HFF-Myc (cell line): ENCODE measurements around the gene CNNM1.

Source experiments
- DNase-seq: peaks from one replicate; pipeline ENCODE4 v3.0.0-alpha.2; 2011; ENCODE audit warnings: low read depth; ENCODE audit errors: extremely low read depth
- H3K4me3 ChIP-seq: replicated peaks from 2 replicates; pipeline ENCODE4 v1.5.1; 2011; ENCODE audit warnings: low read depth, mild to moderate bottlenecking, control low read depth, low read length
- TF ChIP-seq, protein P1 (sequence below): IDR thresholded peaks from 2 replicates; pipeline ENCODE4 v1.5.1; 2012; ENCODE audit warnings: mild to moderate bottlenecking, low read depth, low read length, control low read depth; ENCODE audit errors: missing control alignments

CNNM1 gene

DNA sequence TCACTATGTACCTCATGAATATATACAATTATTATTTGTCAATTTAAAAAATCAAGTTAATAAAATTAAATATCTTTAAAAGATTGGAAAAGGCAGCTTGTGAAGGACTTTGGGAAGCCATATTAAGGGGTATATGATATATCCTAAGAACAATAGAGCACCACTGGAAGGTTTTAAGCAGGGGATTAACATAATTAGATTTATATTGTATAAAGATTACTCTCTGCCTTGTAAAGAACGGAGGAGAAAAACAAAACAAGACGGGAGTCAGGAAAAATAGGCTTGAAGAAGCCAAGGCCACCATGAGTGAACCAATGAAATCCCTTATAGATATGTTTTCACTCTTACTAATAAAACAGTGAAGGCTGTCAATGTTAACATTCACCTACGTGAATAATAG lies 11.1 kb upstream of the CNNM1 start:
- no peak for DNase-seq

DNA sequence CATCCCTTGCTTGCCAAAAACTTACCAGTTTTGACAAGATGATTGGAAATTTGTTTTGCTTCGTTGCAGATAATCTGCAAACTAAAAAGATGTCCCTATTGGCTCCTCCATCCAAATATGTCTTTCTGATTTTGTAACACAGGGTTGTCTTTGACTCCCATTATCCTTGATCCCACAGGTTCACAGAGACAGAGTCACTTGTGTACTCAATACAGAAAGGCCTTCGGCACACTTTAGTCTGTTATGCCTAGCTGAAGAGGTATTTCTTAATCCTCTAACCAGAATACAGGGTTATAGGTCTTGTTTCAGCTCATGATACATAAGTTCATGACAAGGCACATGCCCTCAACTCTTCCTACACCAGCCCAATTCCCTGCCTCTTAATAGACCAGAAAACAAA lies 10.7 kb upstream of the CNNM1 start:
- TF ChIP-seq, protein P1, sequence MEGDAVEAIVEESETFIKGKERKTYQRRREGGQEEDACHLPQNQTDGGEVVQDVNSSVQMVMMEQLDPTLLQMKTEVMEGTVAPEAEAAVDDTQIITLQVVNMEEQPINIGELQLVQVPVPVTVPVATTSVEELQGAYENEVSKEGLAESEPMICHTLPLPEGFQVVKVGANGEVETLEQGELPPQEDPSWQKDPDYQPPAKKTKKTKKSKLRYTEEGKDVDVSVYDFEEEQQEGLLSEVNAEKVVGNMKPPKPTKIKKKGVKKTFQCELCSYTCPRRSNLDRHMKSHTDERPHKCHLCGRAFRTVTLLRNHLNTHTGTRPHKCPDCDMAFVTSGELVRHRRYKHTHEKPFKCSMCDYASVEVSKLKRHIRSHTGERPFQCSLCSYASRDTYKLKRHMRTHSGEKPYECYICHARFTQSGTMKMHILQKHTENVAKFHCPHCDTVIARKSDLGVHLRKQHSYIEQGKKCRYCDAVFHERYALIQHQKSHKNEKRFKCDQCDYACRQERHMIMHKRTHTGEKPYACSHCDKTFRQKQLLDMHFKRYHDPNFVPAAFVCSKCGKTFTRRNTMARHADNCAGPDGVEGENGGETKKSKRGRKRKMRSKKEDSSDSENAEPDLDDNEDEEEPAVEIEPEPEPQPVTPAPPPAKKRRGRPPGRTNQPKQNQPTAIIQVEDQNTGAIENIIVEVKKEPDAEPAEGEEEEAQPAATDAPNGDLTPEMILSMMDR, result no peak

More for the DNA sequence above, 11.1 kb upstream of the CNNM1 start:
- TF ChIP-seq, protein P1, result no peak
- no peak overlapping the region for H3K4me3 ChIP-seq

DNA sequence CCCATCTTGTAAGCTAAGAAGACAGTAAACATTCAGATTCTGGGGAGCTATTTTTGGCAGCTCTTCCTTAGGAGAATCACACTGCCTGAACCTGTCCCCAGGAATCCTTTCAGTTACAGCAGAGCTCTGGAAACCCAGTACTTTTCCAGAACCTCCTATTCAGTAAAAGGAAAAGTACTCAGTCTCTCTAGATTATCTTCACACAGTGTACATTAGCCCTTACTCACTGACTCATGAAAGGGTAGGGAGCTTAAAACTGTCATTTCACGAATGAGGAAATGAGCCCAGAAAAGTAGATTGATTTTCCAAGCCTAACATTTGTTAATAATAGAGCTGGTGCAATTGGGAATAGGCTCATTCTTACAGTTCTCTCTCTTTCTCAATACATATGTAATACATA lies 3.9 kb upstream of the CNNM1 start:
- TF ChIP-seq, protein P1, result no peak
- H3K4me3 ChIP-seq, result no peak overlapping the region
- DNase-seq, result no peak

More for the DNA sequence above, 10.7 kb upstream of the CNNM1 start:
- H3K4me3 ChIP-seq, result no peak overlapping the region
- DNase-seq, result no peak

DNA sequence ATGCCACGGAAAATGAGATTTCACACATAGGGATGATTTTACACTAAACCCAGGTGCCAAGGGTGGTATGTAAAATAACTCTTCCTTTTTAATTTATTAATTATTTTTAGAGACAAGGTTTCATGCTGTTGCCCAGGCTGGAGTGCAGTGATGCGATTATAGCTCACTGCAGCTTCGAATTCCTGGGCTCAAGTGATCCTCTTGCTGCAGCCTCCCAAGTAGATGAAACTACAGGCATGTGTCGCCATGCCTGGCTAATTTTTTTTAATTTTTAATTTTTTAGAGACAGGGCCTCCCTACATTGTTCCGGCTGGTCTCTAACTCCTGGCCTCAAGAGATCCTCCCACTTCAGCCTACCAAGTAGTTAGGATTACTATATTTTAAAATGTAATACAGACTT lies 2.3 kb upstream of the CNNM1 start:
- TF ChIP-seq, protein P1, result no peak
- DNase-seq, result no peak
- no peak overlapping the region for H3K4me3 ChIP-seq

DNA sequence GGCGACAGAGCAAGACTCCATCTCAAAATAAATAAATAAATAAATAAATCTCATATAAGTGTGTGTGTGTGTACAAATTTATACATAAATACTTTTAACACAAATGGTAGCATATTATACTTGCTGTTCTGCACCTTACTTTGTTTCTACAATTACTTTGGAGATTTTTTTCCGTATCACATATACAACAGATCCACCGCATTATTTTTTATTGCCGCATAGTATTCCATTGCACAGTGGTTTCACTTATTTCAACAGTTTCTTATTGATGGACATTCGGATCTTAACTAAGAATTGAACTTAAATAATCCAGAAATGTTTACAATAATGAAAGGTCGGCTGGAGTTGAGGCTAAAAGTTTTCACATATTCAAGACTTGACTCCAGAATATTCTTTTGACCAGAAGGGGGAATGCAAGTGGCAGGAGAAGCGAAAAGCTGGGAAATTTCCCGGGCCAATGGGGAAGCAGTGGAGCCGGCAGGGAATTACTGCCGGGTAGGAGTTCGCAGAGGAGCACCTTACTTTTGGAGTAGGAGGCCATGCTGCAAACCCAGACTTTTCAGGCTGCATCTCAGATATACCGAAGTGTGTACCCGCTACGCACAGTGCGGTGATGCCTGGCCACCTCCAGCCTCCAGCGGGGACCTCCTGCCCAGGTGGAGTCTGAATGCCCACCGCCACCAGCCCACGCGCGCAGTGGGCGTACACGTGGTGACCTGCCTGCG lies 415 bp upstream of the CNNM1 start:
- DNase-seq, result no peak
- TF ChIP-seq, protein P1, result no peak
- peak overlapping the region; percentile 71 for H3K4me3 ChIP-seq

DNA sequence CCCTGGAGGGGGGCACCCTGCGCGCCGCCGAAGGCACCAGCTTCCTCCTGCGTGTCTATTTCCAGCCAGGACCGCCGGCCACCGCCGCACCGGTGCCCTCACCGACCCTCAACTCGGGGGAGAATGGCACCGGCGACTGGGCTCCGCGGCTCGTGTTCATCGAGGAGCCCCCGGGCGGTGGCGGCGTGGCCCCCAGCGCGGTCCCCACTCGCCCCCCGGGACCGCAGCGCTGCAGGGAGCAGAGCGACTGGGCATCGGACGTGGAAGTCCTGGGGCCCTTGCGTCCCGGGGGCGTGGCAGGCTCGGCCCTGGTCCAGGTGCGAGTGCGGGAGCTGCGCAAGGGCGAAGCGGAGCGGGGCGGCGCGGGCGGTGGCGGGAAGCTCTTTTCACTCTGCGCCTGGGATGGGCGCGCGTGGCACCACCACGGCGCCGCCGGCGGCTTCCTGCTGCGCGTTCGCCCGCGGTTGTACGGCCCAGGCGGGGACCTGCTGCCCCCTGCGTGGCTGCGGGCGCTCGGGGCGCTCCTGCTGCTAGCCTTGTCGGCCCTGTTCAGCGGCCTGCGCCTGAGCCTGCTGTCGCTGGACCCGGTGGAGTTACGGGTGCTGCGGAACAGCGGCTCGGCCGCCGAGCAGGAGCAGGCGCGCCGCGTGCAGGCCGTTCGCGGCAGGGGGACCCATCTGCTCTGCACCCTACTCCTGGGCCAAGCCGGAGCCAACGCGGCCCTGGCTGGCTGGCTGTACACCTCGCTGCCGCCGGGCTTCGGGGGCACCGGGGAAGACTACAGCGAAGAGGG lies 594 bp downstream of the CNNM1 start:
- TF ChIP-seq, protein P1, result no peak
- peak overlapping the region; percentile 71 for H3K4me3 ChIP-seq
- DNase-seq, result no peak
